ENCODE data around the gene SLC5A11.

DNA sequence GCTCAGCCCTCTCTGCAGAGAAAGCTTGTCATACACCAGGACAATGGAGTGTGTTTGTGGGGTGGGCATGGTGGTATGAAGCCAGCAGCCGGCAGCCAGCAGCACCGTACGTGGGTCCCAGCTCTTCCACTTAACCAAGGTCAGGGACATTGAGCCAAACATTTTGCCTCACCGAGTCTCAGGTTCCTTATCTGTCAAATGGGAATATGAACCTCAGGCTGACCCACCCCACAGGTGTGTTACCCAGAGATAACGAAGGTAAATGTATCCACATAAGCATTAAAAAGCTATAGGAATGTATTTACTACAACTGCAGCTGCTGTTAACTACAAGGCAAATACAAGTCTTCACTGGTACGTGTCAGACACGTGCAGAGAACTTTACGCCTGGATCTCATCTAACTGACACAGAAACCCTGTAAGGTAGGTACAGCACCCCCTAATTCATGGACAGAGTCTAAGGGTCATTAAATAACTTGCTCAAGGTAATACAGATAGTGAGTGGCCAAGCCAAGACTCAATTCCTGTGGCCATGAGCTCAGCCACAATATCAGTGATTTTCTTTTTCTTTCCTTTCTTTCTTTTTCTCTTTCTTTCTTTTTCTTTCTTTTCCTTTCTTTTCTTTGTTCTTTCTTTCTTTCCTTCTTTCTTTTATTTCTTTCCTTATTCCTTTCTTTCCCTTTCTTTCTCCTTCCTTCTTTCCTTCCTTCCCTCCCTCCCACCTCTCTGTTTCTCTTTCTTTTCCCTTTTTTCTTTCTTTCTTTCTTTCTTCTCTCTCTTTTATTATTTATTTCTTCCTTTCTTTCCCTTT is 990 bp downstream of the SLC5A11 start:
- TF ChIP-seq, protein P1, sequence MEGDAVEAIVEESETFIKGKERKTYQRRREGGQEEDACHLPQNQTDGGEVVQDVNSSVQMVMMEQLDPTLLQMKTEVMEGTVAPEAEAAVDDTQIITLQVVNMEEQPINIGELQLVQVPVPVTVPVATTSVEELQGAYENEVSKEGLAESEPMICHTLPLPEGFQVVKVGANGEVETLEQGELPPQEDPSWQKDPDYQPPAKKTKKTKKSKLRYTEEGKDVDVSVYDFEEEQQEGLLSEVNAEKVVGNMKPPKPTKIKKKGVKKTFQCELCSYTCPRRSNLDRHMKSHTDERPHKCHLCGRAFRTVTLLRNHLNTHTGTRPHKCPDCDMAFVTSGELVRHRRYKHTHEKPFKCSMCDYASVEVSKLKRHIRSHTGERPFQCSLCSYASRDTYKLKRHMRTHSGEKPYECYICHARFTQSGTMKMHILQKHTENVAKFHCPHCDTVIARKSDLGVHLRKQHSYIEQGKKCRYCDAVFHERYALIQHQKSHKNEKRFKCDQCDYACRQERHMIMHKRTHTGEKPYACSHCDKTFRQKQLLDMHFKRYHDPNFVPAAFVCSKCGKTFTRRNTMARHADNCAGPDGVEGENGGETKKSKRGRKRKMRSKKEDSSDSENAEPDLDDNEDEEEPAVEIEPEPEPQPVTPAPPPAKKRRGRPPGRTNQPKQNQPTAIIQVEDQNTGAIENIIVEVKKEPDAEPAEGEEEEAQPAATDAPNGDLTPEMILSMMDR (conservative IDR thresholded peaks at IDR 0.05 in 1 of 2, IDR thresholded peaks at IDR 0.05 in 1 of 2; ENCODE audit: low read depth in 1 of 2, low read length in 2 of 2), result no peak
- no peak for TF ChIP-seq EZH2 (IDR thresholded peaks at IDR 0.05; ENCODE audit: low read length, missing control alignments)

All from fibroblast of lung (primary cell).